B cell (primary cell): Measurements from ENCODE around the gene ZNF775.

ENCODE experiments used
- CTCF ChIP-seq: fragments of 200-600 bp; IDR thresholded peaks from one replicate; pipeline ENCODE4 v1.8.0; 2022; ENCODE audit warnings: antibody characterized with exemption, mild to moderate bottlenecking
- EZH2 ChIP-seq: IDR thresholded peaks from 2 replicates; pipeline ENCODE4 v1.6.1; 2012; ENCODE audit warnings: borderline replicate concordance, low read depth, mild to moderate bottlenecking, moderate library complexity, low read length; ENCODE audit not compliant: insufficient read depth, poor library complexity, severe bottlenecking

GRCh38 chr7:150443793-150444540, 64.8 kb downstream of the ZNF775 start:
- no peak for TF ChIP-seq CTCF
- TF ChIP-seq EZH2: no peak
